NCI-H1105 treated with DMSO at 0.1 percent for 48 hours (cell line): Measurements from ENCODE around the gene OASL.
A peak's percentile ranks its signal among the peaks of the same experiment; 100 is the strongest.
"Not testable (repeated sequence)": the region's sequence is repeated elsewhere in the genome, so short reads cannot be mapped to it uniquely, and the experiment has no call there.

Source experiments
- DNase-seq: peaks from one replicate; lab custom pipeline; 2025; lab: John Stamatoyannopoulos, UW

The OASL gene

GRCh38 chr12:121038861-121039668, at the start of gene OASL:
OASL (minus strand) TSS chr12:121039246; CDS start chr12:121038971, 275 bp downstream.
- DNase-seq, result no peak

DNA sequence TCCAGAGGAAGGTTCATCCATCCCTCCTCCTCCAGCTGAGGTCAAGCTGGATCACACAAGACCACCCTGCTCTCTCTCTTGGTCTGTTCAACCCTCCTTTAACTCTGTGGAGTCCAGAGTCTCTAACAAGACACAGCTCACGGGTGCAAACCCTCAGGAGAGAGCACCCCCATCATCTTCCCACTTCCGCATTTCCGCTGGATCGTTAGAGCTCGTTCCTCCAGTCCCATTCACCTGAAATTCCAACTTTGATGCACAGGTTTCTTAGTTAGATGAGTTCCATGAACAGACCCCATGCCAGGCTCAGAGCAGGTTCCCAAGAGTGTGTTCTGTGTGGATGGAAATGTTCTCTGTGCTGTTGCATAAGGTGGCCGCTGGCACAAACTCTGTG, 49.1 kb upstream of the OASL start:
- DNase-seq, result no peak

GRCh38 chr12:121087467-121088194, 48.6 kb upstream of the OASL start:
- DNase-seq, result no peak

GRCh38 chr12:121086781-121087295, 47.8 kb upstream of the OASL start:
- DNase-seq, result no peak

- DNase-seq, result no peak
Measured at GRCh38 chr12:121085506-121086353, 46.7 kb upstream of the OASL start.

- no peak for DNase-seq
Measured at GRCh38 chr12:121085069-121085468, 46.0 kb upstream of the OASL start.

DNA sequence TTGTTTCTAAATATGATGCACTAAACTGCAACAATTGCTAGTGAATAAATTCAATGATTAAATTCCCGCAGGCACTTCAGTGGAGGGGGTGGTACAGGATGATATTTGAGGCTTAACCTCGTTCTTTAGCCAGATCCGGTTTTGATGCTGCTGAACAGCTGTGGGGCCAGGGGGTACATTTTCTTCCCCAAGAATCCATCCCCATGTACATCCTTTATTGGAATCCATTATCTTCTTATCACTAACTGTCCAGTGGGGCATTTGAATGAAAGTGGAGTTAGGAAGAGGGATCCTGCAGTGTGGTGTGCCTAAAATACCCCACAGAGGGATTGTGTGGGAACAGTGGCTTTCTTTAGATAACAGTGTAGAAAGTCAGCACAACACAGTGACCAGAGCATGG, 45.2 kb upstream of the OASL start:
- DNase-seq, result no peak

DNA sequence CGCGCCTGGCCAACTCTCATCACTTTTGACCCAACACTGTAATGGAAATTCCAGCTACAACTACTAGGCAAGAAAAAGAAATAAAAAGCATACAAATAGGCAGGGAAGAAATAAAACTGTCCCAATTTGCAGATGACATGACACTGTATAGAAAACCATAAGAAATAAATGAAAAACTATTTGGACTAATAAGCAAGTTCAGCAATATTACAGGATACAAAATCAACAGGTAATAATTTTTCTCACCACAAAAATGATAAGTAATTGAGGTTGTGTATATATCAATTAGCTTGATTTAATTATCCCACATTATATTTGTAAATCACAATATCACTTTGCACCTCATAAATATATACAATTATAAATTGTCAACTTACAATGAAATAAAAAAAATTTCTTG, 41.9 kb upstream of the OASL start:
- no peak for DNase-seq

GRCh38 chr12:121079736-121080272, 40.8 kb upstream of the OASL start:
- DNase-seq, result no peak

GRCh38 chr12:121077440-121077839, 38.4 kb upstream of the OASL start:
- DNase-seq, result not testable (repeated sequence)

DNA sequence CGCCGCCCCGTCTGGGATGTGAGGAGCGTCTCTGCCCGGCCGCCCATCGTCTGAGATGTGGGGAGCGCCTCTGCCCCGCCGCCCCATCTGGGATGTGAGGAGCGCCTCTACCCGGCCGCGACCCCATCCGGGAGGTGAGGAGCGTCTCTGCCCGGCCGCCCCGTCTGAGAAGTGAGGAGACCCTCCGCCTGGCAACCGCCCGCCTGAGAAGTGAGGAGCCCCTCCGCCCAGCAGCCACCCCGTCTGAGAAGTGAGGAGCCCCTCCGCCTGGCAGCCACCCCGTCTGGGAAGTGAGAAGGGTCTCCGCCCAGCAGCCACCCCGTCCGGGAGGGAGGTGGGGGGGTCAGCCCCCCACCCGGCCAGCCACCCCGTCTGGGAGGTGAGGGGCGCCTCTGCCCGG, 36.9 kb upstream of the OASL start:
- not testable (repeated sequence) for DNase-seq

DNA sequence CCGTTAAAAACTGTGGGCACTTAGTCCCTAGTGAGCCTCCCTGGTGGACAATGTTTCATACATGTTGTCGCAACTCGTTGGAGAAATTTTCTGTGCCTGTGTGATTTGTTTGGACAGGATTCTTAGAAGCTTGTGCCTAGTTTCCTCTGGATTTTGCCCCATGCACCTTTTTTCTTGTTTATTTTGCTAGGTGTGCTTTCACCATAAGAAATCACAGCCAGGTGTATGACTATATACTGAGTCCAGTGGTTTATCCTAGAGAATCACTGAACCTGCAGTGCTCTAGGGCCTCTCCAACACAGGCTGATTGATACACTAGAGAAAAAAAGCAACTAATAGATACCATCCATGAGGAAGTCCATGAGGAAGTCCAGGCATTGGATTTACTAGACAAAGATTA, 33.1 kb upstream of the OASL start:
- DNase-seq, result no peak

DNA sequence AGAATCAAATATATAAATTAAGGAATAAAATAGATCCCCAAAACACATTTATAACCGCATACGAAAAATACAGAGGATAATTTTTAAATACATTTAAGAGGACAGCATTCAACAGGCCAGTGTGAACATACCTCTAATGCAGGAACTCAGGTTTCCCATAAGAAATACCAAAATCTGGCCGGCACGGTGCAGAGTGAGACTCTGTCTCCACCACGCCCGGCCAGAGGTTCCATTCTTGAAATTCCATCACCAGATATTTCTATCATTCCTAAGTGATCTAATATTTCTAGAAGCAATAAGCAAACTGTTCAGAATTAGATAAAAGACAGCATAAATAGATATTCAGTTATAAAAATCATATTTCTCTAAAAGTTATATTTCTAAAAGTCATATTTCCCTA, 30.2 kb upstream of the OASL start:
- DNase-seq, result no peak

DNA sequence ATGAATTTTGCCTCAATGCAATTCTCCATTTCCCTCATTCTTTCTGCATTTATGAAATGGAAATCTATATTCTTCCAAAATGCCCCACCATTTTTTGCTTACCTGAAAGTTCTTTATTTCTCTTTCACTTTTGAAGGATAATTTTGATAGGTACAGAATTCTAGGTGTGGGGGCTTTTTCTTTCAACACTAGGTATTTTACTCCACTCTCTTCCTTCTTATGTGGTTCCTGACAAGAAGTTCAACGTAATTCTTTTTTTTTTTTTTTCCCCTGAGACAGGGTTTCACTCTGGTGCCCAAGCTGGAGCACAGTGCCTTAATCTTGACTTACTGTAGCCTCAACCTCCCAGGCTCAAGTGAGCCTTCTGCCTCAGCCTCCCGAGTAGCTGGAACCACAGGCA, 26.3 kb upstream of the OASL start:
- DNase-seq, result no peak

- DNase-seq, result not testable (repeated sequence)
Measured at GRCh38 chr12:121064586-121064985, 25.5 kb upstream of the OASL start.

GRCh38 chr12:121064116-121064515, 25.1 kb upstream of the OASL start:
- DNase-seq, result no peak

DNA sequence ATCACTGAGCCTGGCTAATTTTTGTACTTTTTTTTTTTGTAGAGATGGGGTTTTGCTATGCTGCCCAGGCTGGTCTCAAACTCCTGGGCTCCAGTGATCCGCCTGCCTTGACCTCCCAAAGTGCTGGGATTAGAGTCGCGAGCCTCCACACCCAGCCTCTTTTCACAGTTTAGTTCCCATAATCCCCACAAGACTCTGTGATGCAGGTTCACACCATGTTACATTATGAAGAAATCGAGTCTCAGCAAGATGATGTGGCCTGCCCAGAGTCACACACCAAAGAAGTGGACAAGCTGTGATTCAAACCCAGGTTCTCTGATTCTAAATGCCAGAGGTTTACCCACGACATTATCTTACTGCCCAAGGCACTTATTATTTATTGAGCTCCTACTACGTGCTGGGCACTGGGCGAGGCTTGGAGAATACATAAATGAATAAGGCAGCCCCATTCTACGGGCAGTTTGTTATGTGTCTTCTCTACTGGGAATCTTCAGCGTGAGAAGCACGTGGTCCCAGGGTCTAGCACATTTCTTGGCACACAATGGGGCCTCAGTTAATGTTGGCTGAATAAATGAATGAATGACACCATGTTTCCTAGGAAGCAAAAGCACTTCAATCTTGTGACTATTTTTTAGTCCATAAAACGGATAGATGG, 23.5 kb upstream of the OASL start:
- no peak for DNase-seq

GRCh38 chr12:121061831-121062230, 22.8 kb upstream of the OASL start:
- no peak for DNase-seq

- DNase-seq, result peak; percentile 11
Measured at GRCh38 chr12:121060149-121061001, 21.3 kb upstream of the OASL start.
